NCI-H2029 treated with DMSO at 0.1 percent for 48 hours (cell line): ENCODE data around the gene C2orf72.
"Not testable (repeated sequence)": the region's sequence is repeated elsewhere in the genome, so short reads cannot be mapped to it uniquely, and the experiment has no call there.

Source experiments
- DNase-seq: peaks from one replicate; lab custom pipeline; 2025; lab: John Stamatoyannopoulos, UW

The C2orf72 gene

GRCh38 chr2:231046916-231047273, 9.6 kb downstream of the C2orf72 start:
- no peak for DNase-seq

- DNase-seq = no peak
Measured at GRCh38 chr2:231047274-231047922, 10.1 kb downstream of the C2orf72 start.

- DNase-seq = no peak
Measured at GRCh38 chr2:231047923-231048915, 10.9 kb downstream of the C2orf72 start.

DNA sequence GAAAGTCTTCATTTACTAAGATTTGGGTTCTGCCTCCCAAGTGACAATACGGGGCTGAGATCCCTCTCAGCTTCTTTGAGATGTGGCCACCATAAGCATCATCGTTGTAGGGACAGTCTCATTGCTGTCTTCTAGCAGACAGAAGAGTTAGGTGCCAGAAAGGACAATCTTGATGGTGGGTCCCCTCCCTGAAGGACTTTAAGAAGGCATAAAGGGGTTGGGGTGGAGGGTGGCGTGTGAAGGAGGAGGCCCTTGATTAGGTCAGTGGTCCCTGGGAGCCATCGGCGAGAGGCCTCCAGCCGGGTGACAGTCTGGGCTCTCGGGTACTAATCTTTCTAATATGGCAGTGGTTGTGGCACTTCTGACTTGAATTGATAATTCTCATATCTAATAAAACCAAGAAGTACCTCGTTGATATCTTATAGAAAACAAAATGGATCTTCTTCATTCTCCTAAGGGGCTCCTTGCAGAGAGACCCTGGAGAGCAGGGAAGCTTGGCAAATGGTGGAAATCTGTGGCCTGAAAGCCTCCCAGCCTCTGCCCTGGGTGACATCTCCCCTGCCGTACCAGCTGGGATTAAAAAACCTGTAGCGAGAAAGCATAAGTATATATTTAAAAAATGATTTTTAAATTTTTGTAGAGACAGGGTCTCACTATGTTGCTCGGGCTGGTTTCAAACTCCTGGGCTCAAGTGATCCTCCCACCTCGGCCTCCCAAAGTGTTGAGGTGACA, 12.1 kb downstream of the C2orf72 start:
- DNase-seq = no peak

DNA sequence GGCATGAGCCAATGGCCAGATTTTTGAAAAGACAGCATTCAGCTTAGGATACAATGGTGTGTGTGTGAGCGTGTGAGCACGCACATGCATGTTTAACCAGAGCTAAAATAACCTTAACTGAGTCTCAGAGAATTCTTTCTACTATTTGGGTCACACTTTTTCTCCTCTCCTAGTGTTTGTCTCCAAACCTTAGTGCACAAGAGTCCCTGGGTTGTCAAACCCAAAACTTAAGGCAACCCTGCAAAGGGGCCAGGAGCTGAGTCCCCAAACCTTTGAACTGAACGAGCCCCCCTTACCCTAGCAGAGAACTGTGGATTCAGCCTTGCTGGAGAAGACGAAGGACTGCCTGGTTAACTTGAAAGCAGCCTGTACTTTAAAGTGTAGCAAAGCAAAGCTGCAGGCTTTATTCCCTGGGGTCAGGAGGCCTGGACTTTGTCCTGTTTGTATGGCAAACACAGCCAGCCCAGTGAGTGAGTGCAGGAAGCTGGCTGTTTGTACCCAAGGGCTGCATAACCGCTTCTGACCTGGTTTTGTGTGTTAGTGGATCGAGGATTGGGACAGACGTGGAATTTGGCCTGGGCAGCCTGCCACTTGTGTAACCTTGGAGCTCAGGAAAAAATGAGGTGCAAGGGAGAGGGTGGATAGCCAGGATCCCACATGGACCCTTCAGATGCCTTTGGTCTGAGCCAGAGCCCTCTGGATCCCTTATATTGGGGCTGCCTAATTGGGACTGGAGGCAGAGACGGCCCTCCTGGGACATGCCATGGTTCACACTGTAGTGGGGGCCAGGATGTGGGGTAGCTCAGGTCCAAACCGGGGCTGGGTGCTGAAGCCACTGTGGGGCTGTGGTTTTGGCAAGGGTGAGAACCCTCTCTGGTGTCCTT, 12.9 kb downstream of the C2orf72 start:
- no peak for DNase-seq

DNA sequence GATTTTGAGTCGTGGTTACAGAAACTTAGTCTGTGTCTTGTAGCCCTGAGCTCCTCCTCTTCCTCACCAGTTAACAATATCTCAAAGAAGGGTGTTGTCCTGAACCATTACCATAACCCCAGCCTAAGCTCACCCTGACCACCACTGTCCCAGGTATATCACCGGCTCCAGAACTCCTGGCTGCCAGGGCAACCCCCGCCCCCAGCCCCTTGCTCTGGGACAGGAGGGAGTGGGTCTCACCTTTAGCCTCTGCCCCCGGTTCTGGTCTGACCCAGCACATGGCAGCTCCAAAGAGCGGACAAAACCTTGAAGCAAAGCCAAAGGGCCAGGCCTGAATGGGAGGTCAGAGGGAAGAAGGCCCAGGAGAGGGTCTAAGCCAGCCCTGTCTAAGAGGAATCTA, 13.8 kb downstream of the C2orf72 start:
- DNase-seq = no peak

DNA sequence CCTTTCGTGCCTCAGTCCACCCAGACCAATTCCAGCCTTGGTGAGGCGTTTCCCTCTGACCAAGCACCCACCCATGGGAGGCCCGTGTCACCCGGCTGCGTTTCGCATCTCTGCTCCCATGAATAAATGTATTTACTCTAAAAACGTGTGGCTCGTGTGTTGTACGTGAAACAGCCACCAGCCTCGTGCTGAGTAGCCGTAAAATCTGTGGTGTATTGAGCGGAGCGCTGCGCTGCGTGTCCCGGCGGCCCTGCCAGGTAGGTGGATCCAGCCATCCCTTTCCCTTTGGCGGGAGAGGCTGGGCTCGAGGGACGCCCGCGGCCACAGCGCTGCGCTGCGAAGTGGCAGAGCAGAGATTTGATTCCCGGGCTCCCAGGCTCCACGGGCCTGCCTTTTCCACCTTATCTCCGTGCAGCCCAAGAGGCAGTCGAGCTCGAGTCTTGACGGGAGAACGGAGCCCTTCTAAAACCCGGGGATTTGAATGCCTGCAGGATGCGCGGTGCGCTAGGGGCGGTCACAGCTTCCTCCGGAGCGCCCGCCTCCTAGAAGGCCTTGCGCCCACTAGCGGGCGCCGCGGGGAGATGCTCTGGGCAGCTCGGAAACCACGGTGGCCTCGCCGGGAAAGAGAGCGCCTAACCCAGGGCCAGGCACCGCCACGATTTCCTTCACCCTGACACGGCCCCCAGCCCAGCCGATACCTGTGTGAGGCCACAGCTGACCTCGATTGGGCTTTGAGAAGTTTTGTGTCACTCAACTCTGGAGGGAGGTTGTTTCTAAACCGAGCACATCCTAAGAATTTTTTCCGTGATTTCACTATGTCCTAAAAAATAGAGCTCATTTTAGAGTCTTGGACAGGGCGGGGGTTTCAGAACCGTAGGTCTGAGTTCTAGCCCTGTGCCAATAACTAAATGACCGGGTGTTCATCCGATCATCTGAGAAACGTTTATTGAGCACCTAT, 15.4 kb downstream of the C2orf72 start:
- DNase-seq = peak; percentile 28

DNA sequence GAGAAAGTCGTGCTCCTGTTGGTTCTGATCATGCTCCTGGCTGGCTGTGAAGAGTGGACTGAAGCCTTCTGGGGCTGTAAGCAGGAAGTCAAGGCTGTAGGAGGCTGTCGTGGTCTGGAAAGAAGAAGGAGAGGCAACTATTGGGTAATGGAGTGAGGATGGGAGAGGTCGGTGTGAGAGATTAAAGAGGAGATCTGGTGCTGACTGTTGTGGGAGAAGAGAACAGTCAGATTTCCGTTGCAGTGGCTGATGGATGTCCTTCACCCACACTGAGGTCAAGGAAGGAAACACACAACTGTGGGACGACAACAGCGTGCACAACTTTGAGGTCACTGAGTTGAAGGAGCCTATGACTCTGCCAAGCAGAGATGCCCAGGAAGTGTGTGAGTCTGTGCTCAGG, 16.5 kb downstream of the C2orf72 start:
- no peak for DNase-seq

GRCh38 chr2:231056453-231057416, 19.4 kb downstream of the C2orf72 start, which contains the start of gene PSMD1:
PSMD1 (plus strand) TSS chr2:231056867; CDS start chr2:231057026, 159 bp downstream.
- DNase-seq = peak; percentile 67

DNA sequence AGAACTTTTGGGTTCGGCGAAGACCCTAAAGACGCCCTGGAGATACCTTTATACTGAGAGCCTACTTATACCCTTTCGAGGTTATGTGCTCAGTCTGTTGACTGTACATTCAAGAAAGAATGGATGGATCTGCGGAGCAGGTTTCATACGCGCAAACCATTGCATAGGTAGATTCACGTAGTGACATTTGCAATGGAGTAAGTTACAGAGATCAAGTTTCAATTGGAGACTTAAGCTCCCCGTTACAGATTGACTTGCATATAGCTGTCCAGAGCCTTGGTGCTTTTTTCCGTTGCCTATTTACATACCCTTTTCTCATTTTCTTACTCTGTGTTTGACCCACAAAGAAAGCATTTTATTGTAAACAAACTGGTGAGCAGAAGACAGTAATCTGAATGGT, 20.3 kb downstream of the C2orf72 start:
- no peak for DNase-seq

DNA sequence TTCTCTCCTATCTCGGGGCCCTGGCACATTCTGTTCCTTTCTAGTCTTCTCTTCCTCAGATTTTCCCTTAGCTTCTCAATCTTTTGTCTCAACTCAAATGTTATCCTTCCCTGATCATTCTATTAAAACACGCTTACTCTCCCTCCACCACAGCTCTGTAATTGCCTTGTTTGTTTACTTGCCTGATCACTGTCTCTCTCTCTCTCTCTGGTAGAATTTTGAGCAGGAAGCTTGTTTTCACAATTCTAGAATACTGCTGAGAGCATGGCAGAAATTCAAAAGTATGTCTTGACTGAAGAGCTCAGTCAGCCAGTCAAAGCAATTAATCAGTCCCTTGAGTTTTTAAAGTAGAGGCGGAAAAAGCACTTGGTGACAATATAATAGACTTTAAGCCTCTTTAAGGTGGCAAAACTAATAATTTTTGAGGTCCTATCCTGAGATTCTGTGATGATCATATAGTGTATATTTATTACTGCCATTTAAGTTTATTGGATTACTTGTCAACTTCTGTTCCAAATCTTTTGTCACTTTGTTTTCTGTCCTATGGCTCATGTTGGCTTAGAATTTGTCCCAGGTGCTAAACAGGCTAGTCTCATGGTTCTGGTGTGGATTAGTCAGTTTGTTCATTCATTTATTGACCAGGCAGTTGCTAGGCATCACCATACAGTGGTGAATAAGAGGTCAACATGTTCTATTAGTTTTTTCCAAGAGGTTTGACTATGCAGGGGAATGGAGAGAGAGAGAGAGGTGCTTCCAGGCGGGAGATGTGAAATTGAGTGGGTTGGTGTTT, 21.6 kb downstream of the C2orf72 start:
- DNase-seq = no peak

GRCh38 chr2:231059756-231060155, 22.4 kb downstream of the C2orf72 start:
- DNase-seq = no peak

GRCh38 chr2:231062776-231063175, 25.5 kb downstream of the C2orf72 start:
- DNase-seq = no peak

GRCh38 chr2:231063347-231063746, 26.0 kb downstream of the C2orf72 start:
- DNase-seq = no peak

GRCh38 chr2:231065966-231066365, 28.6 kb downstream of the C2orf72 start:
- DNase-seq = no peak

DNA sequence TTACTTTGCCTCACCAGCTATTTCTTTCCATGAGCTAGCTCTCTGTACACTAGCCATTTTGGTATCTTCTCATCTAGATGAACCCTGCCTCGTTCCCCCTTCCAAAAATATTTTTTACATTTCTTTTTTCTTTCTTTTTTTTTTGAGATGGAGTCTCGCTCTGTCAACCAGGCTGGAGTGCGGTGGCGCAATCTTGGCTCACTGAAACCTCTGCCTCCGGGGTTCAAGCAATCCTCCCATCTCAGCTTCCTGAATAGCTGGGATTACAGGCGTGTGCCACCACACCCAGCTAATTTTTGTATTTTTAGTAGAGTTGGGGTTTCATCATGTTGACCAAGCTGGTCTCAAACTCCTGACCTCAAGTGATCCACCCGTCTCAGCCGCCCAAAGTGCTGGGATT, 30.2 kb downstream of the C2orf72 start:
- not testable (repeated sequence) for DNase-seq

DNA sequence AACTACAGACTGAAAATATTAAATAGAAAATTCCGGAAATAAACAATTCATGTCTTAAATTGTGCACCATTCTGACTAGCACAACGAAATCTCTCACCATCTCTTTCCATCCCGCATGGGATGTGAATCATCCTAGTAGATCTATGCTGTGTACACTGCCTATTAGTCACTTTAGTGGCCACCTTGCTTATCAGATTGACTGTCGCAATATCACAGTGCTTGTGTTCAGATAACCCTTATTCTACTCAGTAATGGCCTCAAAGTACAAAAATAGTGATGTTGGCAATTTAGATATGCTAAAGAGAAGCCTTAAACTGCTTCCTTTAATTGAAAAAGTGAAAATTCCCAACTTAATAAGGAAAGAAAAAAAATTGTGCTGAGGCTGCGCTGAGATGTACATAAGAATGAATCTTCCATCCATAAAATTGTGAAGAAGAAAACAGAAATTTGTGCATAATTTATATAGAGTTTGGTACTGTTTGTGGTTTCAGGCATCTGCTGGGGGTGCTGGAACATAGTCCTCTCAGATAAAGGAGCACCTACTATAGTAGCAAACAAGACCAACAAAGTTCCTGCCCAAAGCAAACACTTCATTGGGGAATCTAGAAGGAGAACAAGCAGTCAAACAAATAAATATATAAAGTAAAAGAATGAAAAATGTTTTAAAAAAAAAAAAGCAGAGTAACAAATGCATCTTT, 31.4 kb downstream of the C2orf72 start:
- DNase-seq = no peak
